HEK293 (cell line): ENCODE data around the gene PHACTR3.
A peak's percentile ranks its signal among the peaks of the same experiment; 100 is the strongest.

Source experiments
- CTCF ChIA-PET: fragments of 350-600 bp; formaldehyde crosslinking; extraction: SDS; loops from one replicate; lab custom pipeline; 2021; ENCODE audit warnings: antibody characterized with exemption; lab: Yijun Ruan, JAX
- POLR2A ChIA-PET: fragments of 300-600 bp; formaldehyde crosslinking; extraction: SDS; loops from one replicate; lab custom pipeline; 2020; ENCODE audit warnings: antibody characterized with exemption, inconsistent platforms; lab: Yijun Ruan, JAX
- H3K27ac ChIP-seq: fragments of 200-500 bp; sonication (Bioruptor generic); 2 replicates; pipeline ENCODE4 v1.5.1; 2014; ENCODE audit warnings: low read depth, low read length, control low read depth, inconsistent platforms; ENCODE audit errors: extremely low read depth
- H3K36me3 ChIP-seq, 2 experiments: fragments of 200-500 bp in 1 of 2; sonication (Bioruptor generic) in 1 of 2; 1 replicate in 1 of 2; 2 replicates in 1 of 2; pipeline ENCODE4 v1.5.1; 2014 to 2017; ENCODE audit warnings: inconsistent platforms in 2 of 2, low read length in 2 of 2; ENCODE audit not compliant: control insufficient read depth in 2 of 2, insufficient read depth in 1 of 2
- H3K4me1 ChIP-seq: fragments of 200-500 bp; sonication (Bioruptor generic); 2 replicates; pipeline ENCODE4 v1.5.1; 2014; ENCODE audit warnings: mild to moderate bottlenecking, low read length, inconsistent platforms; ENCODE audit not compliant: control insufficient read depth, insufficient read depth
- H3K4me3 ChIP-seq: 2 replicates; pipeline ENCODE4 v1.5.1; 2011; ENCODE audit warnings: low read depth, mild to moderate bottlenecking, control low read depth, low read length, moderate library complexity
- H3K9me3 ChIP-seq: fragments of 200-500 bp; sonication (Bioruptor generic); 2 replicates; pipeline ENCODE4 v1.5.1; 2014; ENCODE audit warnings: low read depth, low read length, inconsistent platforms; ENCODE audit not compliant: control insufficient read depth, insufficient read depth
- CTCF ChIP-seq: fragments of 450-650 bp; formaldehyde crosslinking; IDR thresholded peaks from 2 replicates; pipeline ENCODE4 v1.5.1; 2016; ENCODE audit warnings: missing biosample characterization, missing genetic modification characterization
- KLF10 ChIP-seq: fragments of 450-650 bp; IDR thresholded peaks from 2 replicates; pipeline ENCODE4 v1.5.1; 2018; ENCODE audit warnings: missing biosample characterization, mild to moderate bottlenecking, missing genetic modification characterization
- OVOL3 ChIP-seq: fragments of 450-650 bp; formaldehyde crosslinking; IDR thresholded peaks from 2 replicates; pipeline ENCODE4 v1.5.1; 2016; ENCODE audit warnings: missing biosample characterization, missing genetic modification characterization
- SETDB1 ChIP-seq: IDR thresholded peaks from one replicate; pipeline ENCODE4 v1.6.1; 2017; ENCODE audit warnings: mild to moderate bottlenecking, low read length, moderate library complexity, mixed read lengths; ENCODE audit not compliant: insufficient read length
- YY2 ChIP-seq: fragments of 450-650 bp; formaldehyde crosslinking; IDR thresholded peaks from 2 replicates; pipeline ENCODE4 v1.5.1; 2016; ENCODE audit warnings: missing biosample characterization, missing genetic modification characterization
- ZBTB17 ChIP-seq: fragments of 450-650 bp; formaldehyde crosslinking; IDR thresholded peaks from 2 replicates; pipeline ENCODE4 v1.5.1; 2016; ENCODE audit warnings: missing biosample characterization, missing genetic modification characterization
- ZBTB20 ChIP-seq: fragments of 450-650 bp; formaldehyde crosslinking; IDR thresholded peaks from 2 replicates; pipeline ENCODE4 v1.5.1; 2016; ENCODE audit warnings: missing biosample characterization, missing genetic modification characterization
- ZBTB26 ChIP-seq: fragments of 450-650 bp; formaldehyde crosslinking; optimal IDR thresholded peaks from 2 replicates; pipeline ENCODE3; 2016; ENCODE audit warnings: missing biosample characterization, mild to moderate bottlenecking, missing genetic modification characterization
- ZNF23 ChIP-seq: fragments of 450-650 bp; formaldehyde crosslinking; IDR thresholded peaks from 2 replicates; pipeline ENCODE4 v1.5.1; 2016; ENCODE audit warnings: missing biosample characterization, missing genetic modification characterization, borderline replicate concordance
- ZNF324 ChIP-seq: fragments of 450-650 bp; formaldehyde crosslinking; IDR thresholded peaks from 2 replicates; pipeline ENCODE4 v1.5.1; 2016; ENCODE audit warnings: missing biosample characterization, missing genetic modification characterization
- ZNF423 ChIP-seq: fragments of 450-650 bp; formaldehyde crosslinking; IDR thresholded peaks from 2 replicates; pipeline ENCODE4 v1.5.1; 2016; ENCODE audit warnings: missing biosample characterization, missing genetic modification characterization
- ZNF426 ChIP-seq: fragments of 450-650 bp; formaldehyde crosslinking; IDR thresholded peaks from 2 replicates; pipeline ENCODE4 v1.5.1; 2017; ENCODE audit warnings: missing biosample characterization, missing genetic modification characterization, mild to moderate bottlenecking, inconsistent platforms, moderate library complexity
- ZNF548 ChIP-seq: fragments of 450-650 bp; formaldehyde crosslinking; IDR thresholded peaks from 2 replicates; pipeline ENCODE4 v1.5.1; 2016; ENCODE audit warnings: missing biosample characterization, missing genetic modification characterization

Gene PHACTR3

GRCh38 chr20:59577037-59577808 lies 27.1 kb upstream of the PHACTR3 start:
- H3K4me1 ChIP-seq = no peaks in the 10 kb centered on the region
- CTCF ChIA-PET = interaction anchor here (0.6 kb wide), 1 partner anchor 154 kb away, joined by 3 read pairs; no protein-coding TSS in a partner anchor
- POLR2A ChIA-PET = no interaction called here
- TF ChIP-seq ZBTB26 (tag by site-specific recombination) = peak; percentile 8
- TF ChIP-seq KLF10 (tag by site-specific recombination) = no peak
- TF ChIP-seq, all 188 proteins: peak for 1
- no peaks in the 10 kb centered on the region for H3K9me3 ChIP-seq
- no peak overlapping the region for H3K4me3 ChIP-seq
- H3K36me3 ChIP-seq = no peaks in the 10 kb centered on the region
- H3K27ac ChIP-seq = no peak overlapping the region

- Histone ChIP-seq H3K9me3 (no peaks in the 10 kb centered on the region), H3K36me3 (no peaks in the 10 kb centered on the region), H3K27ac (no peak overlapping the region), H3K4me3 (no peak overlapping the region), H3K4me1 (no peaks in the 10 kb centered on the region)
- ChIA-PET CTCF (no interaction called here), POLR2A (no interaction called here)
- no peak for TF ChIP-seq OVOL3 (tag by site-specific recombination)
- no peak for TF ChIP-seq SETDB1
- 0 out of 2 replicates have a peak, but pooled peaks have one; percentile 8 for TF ChIP-seq CTCF
Observed at GRCh38 chr20:59577809-59578435, 26.4 kb upstream of the PHACTR3 start.

GRCh38 chr20:59578436-59579403 lies 25.6 kb upstream of the PHACTR3 start:
- Histone ChIP-seq H3K27ac (no peak overlapping the region), H3K36me3 (no peaks in the 10 kb centered on the region), H3K4me1 (no peaks in the 10 kb centered on the region), H3K9me3 (no peaks in the 10 kb centered on the region)
- POLR2A ChIA-PET = no interaction called here
- TF ChIP-seq ZNF548 (tag by site-specific recombination) (no peak), ZNF423 (tag by site-specific recombination) (no peak), ZNF324 (tag by site-specific recombination) (no peak), ZBTB17 (tag by site-specific recombination) (no peak), YY2 (tag by site-specific recombination) (no peak), ZBTB20 (tag by site-specific recombination) (0 out of 2 replicates have a peak, but pooled peaks have one; percentile 21), ZNF23 (no peak), ZNF426 (tag by site-specific recombination) (no peak)
- TF ChIP-seq, all 188 proteins: peak for 1
- H3K4me3 ChIP-seq = no peak overlapping the region
- CTCF ChIA-PET = interaction anchor here (2.4 kb wide), 1 partner anchor 8 kb away, joined by 18 read pairs; no protein-coding TSS in a partner anchor
